Measurements from ENCODE around the gene IFRD1. TPM values are rescaled to one million over a fixed set of nuclear protein-coding genes. Genes with fewer than 3 reads are reported as not detected.
A peak's percentile ranks its signal among the peaks of the same experiment; 100 is the strongest.

Gene IFRD1, protein sequence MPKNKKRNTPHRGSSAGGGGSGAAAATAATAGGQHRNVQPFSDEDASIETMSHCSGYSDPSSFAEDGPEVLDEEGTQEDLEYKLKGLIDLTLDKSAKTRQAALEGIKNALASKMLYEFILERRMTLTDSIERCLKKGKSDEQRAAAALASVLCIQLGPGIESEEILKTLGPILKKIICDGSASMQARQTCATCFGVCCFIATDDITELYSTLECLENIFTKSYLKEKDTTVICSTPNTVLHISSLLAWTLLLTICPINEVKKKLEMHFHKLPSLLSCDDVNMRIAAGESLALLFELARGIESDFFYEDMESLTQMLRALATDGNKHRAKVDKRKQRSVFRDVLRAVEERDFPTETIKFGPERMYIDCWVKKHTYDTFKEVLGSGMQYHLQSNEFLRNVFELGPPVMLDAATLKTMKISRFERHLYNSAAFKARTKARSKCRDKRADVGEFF
- total RNA-seq, result 10 to 100 TPM; 67.0 to 99.6 TPM

GRCh38 chr7:112449902-112450806 lies at the start of gene IFRD1:
Gene IFRD1 (plus strand): TSS chr7:112450460. CDS start chr7:112450689, 229 bp downstream.
- Histone ChIP-seq H3K4me1 (ENCODE audit: control insufficient read depth in 1 of 2, low read depth in 2 of 2) (peaks cover 20 to 29% of the 10 kb centered on the region in 2 donors), H3K9me3 (no peaks in the 10 kb centered on the region), H3K4me3 (peak within 1 kb of the TSS; percentile 96), H3K27me3 (replicated peaks; ENCODE audit: insufficient read depth) (no peaks in the 10 kb centered on the region), H3K36me3 (no peaks in the 10 kb centered on the region), H3K27ac (peak within 1 kb of the TSS; percentile 98 to 100)
- no peak for TF ChIP-seq CTCF (IDR thresholded peaks at IDR 0.05)
- ATAC-seq (ENCODE audit: insufficient number of reproducible peaks, low FRiP score, low read depth) (peak; percentile 83), DNase-seq (ENCODE audit: low spot score) (peak; percentile 98)

DNA sequence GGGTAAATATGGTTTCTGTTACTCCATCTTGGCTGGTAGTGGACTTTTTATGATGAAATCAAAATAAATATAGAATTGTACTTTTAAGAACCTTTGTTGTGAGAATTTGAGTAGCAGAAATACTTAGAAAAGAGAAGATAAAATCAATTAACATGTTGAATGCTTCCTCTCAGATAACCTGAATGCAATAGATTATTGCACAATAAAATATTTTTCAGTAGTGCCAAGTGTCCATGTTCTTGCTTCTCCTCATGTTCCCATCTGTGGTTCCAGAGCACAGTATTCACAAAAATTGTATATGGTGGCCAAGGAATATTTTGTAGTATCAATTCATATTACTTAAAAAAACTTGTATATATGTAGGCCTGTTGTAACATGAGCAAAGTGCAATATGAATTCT lies 45.9 kb upstream of the IFRD1 start:
- no peak for ATAC-seq (ENCODE audit: insufficient number of reproducible peaks, low FRiP score, low read depth)
- Histone ChIP-seq H3K27ac (no peak overlapping the region), H3K36me3 (no peaks in the 10 kb centered on the region), H3K4me1 (ENCODE audit: control insufficient read depth in 1 of 2, low read depth in 2 of 2) (no peaks in the 10 kb centered on the region), H3K9me3 (no peaks in the 10 kb centered on the region), H3K4me3 (no peak overlapping the region), H3K27me3 (replicated peaks; ENCODE audit: insufficient read depth) (no peaks in the 10 kb centered on the region)
- TF ChIP-seq CTCF (IDR thresholded peaks at IDR 0.05), result no peak
- DNase-seq (ENCODE audit: low spot score), result no peak

DNA sequence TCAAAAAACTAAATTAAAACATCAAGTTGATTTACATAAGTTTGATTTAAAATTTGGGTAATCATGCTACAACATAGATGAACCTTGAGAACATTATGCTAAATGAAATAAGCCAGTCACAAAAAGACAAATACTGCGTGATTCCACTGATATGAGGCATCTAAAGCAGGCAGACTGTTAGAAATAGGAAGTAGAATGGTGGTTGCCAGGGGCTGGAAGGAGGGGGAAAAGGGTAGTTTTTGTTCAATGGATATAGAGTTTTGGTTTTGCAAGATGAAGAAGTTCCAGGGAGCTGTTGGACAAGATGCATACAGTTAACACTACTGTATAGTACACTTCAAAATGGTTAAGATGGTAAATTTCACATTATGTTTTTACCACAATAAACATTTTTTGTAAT lies 45.0 kb upstream of the IFRD1 start:
- Histone ChIP-seq H3K27ac (no peak overlapping the region), H3K9me3 (no peaks in the 10 kb centered on the region), H3K36me3 (no peaks in the 10 kb centered on the region), H3K4me3 (no peak overlapping the region), H3K27me3 (replicated peaks; ENCODE audit: insufficient read depth) (no peaks in the 10 kb centered on the region), H3K4me1 (ENCODE audit: control insufficient read depth in 1 of 2, low read depth in 2 of 2) (no peaks in the 10 kb centered on the region)
- TF ChIP-seq CTCF (IDR thresholded peaks at IDR 0.05), result no peak
- ATAC-seq (ENCODE audit: insufficient number of reproducible peaks, low FRiP score, low read depth) (no peak), DNase-seq (ENCODE audit: low spot score) (no peak)

GRCh38 chr7:112407261-112407660 lies 43.0 kb upstream of the IFRD1 start:
- no peaks in the 10 kb centered on the region for H3K4me1 ChIP-seq (ENCODE audit: control insufficient read depth in 1 of 2, low read depth in 2 of 2)
- no peak for ATAC-seq (ENCODE audit: insufficient number of reproducible peaks, low FRiP score, low read depth)

More at GRCh38 chr7:112407261-112407660, 43.0 kb upstream of the IFRD1 start:
- no peak for DNase-seq (ENCODE audit: low spot score)
- Histone ChIP-seq H3K27ac (no peak overlapping the region), H3K9me3 (no peaks in the 10 kb centered on the region), H3K36me3 (no peaks in the 10 kb centered on the region), H3K27me3 (replicated peaks; ENCODE audit: insufficient read depth) (no peaks in the 10 kb centered on the region), H3K4me3 (no peak overlapping the region)
- no peak for TF ChIP-seq CTCF (IDR thresholded peaks at IDR 0.05)
